GM21367 (cell line): Measurements from ENCODE around the gene CCDC167.

Source experiments
- ATAC-seq: cut with Tn5 transposase; IDR thresholded peaks from one replicate; pipeline ENCODE4 v1.9.1; 2021; ENCODE audit not compliant: unreplicated experiment

The CCDC167 gene

DNA sequence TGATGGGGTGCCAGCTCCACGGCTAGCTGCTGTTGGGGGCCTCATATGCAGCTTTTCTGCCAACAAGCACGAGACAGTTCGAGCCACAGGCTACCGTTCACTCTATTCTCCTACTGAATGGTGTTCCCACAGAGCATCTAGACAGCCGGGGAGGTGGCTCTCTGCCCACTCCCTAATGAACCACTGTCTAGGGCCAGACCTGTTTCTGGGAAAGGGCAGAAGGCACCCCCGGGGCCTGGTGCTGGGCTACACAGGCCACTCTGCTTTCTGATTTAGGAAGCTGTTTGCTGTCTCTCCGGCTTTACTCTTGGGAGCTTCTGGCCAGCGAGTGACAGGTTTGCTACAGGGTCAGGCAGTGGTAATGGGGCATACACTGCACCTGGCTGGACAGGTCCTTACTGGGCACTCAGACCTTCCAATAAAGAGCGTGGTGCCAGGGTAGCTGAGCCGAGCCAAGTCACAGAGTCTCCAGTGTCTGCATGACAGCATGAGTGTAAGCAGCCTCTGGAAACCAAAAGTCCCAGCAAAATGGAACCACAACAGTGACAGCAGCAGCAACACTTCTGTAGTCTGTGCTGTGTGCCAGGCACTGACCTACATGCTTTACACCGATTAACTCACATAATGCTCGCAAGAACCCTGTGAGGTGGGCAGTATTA, 8.4 kb downstream of the CCDC167 start:
- ATAC-seq, result no peak

- ATAC-seq, result no peak
Observed at GRCh38 chr6:37490536-37491170, 9.0 kb downstream of the CCDC167 start.

DNA sequence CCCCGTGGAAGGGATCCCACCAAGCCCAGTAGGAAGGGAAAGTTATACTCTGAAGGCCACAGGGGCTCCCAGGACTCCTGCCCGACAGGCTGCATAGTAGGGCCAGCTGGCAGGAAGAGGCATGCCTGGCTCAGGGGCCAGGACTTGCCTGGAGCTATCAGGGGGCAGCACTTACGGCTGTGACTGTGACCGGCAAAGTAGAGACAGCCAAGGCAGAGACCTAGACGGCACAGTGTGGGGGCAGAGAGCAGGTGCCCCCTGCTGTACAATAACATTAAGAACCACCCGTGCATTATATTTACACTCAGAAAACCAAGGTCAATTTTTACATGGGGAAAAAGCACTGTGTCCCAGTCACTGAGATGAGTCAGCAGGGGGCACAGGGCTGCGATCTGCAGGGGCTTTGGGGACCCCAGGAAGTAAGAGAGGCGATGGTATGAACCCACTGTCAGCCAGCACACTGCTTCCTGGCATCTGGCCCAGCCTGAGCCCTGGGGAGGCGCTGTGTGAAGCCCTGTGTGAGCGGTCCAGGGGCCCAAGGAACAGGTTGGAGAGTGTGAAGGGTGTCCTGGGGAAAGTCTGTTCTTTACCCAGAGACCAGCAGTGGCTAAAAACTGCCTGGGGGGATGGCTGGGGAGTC, 9.9 kb downstream of the CCDC167 start:
- no peak for ATAC-seq

GRCh38 chr6:37488476-37488875, 11.2 kb downstream of the CCDC167 start:
- no peak for ATAC-seq

DNA sequence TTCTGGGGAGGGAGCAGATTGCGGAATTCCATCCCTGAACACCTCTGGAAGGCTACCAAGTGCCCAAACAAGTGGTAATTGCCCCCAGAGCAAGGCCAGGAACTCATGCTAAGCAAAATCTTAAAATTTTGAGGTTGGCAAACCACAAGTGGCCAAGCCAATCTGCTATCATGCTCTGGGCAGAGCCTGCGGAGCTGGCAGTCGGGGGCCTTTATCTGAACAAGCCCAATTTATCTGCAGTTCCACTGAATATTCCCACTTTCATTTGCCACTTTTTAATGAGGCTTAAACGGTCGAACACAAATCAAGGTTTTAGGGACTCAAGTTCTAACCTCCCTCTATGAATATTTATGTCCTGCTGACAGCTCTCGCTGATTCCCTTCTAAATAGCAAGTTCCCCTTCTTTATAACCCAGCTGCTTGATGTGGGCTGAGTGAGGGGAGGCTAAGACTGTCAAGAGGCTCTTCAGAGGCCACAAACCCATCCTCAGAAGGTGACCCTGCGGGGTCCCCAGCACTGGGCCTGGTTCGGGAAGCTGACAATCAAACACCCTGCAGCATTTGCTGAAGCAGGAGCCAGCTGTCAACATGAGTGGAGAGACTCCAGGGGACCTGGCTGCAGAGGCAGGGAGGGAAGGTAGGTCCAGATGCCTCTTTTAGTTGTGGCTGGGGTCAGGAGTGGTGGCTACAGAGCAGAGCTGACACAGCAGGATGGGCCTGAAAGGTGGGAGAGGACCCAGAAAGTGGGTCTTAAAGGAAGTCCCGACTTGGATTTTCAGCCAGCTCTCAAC, 11.9 kb downstream of the CCDC167 start:
- no peak for ATAC-seq

DNA sequence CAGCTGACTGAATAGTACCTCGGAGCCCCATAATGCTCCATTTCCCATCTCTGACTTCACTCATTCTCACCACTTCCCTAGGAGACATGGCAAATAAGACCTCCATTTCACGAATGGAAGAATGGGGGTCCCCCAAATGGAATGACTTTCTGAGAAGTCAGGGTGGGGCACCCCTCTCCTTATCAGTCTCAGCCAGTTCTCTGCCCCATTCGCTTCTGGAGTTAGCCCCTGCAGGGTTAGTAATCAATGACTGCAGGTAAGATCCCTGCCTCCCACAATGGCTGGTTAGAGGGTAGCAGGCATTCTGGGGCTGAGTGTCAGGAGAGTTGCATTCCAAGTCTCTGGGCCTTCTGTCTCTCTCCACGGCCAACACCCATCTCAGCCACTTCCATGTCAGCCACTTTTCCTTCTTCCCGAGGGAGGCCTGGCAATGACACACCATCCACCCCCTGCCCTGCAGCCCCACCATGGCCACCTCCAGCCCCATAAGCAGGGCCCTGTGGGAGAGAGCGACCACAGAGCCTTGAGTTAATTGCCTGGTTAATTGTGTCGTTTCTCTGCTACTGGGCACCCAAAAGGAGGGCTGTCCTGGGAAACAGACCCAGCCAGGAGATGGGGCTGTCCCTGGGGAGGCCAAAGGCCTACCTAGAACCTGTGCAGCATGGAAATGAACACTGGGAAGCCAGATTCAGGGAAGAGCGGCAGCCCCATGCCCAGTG, 13.4 kb downstream of the CCDC167 start:
- ATAC-seq, result no peak

- ATAC-seq, result no peak
Observed at GRCh38 chr6:37485291-37485702, 14.4 kb downstream of the CCDC167 start.

GRCh38 chr6:37484786-37485170, 14.9 kb downstream of the CCDC167 start:
- no peak for ATAC-seq

DNA sequence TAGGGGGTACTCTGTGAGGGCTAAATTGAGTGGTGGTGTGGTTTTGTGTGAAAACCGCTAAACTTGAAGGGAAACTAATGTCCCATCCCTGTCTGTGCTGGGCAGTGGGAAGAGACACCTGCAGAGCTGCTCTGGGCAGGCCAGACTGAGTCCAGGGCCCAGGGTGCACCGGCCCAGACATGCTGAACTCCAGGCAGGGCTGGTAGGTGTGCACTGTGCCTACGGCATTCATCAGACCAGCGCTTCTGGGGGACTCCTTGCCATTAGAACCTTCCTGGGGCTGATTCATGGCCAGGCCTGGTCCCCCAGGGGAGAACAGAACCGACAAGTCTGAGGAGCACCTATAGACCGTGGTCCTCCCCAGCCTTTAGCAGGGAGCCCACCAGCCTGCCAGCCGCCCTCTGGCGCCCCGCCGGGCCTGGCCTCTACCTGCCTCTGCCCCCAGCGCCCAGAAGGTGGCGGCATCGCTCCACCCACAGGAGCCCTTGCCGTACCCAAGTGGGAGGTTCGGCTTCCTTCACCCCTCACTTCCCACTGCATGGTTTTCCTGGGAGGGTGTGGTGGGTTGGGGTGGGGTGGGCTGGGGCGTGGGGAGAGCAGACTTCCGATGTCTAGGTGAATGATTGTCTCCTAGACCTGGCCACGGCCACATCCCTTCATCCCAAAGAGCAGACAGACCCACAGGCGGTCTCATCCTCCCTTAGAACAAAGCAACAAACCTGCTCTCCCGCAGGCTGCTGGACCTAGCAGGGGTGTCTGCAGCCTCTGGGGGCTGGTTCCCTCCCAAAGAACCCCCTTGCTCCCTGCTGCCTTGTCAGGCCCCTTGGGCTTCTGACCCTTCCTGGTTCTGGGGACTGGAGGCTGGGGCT, 15.5 kb downstream of the CCDC167 start:
- ATAC-seq, result no peak

GRCh38 chr6:37483252-37483901, 16.3 kb downstream of the CCDC167 start:
- ATAC-seq, result no peak

DNA sequence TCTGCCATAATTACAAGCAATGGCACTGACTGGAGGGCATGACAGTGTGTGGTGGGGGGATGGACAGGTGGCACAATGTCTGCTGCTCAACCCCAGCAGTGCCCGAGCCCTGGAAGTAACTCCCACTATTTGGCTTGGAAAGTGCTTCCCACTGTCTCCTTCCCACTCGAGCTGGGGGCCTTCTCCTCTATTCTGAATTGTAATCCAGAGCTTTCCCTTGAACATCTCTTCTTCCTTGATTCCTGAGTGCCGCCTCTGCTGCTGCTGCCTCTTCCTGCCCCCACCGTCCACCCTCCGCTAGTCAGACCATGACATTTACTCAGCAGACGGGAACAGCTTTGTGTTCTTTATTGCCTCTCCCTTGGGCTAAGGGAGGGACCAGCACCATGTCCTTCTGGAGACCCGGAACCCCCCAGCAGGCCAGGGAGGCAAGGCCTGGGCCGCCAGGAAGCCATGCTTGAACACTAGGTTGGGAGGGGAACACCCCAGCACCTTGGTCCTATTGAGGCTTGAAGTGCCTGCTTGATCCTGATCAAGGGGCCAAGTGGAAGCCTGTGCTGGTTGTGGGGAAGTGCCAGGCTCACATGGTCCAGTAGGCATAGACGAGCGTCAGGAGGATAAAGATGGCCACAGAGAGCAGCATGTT, 17.0 kb downstream of the CCDC167 start:
- ATAC-seq, result no peak

DNA sequence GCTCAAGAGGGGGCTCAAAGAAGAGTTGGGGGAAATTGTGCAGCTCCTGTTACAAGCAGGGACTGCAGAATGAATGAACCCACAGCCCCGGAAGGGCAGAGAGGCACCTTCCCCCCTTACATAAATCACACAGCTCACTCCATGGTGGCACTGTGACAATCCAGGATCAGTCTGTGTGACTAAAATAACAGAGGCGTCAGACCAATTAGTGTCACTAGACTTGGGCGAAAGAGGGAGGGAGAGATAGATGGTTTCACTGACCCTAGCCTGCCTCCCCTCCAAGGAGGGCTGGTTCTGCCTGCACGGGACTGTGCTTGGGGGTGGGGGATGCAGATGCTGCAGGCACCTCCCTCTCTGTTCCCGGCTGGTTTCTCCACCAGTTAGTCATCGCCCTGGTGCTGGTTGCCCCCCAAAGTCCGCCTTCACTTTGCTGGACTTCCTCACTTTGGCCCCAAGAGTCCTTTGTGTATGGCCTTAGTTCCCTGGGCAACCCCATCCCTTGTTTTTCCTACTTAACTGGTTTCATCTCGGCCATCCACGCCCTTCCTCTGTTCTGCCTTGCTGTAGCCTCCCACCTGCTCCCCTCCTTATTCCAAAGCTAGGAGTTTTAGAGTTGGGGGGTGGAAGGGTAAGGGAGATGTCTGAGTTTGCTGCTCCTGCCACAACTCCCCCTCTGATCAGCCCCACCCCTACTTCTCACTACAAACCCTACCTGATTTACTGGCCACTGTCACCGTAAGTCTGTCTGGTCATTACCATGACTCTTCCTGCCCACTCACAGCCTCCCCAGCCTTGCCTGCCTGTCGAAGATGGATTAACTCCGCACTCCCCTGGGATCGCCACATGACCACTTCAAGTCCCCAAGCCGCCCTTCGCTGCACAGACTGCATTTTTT, 17.7 kb downstream of the CCDC167 start:
- ATAC-seq, result no peak

DNA sequence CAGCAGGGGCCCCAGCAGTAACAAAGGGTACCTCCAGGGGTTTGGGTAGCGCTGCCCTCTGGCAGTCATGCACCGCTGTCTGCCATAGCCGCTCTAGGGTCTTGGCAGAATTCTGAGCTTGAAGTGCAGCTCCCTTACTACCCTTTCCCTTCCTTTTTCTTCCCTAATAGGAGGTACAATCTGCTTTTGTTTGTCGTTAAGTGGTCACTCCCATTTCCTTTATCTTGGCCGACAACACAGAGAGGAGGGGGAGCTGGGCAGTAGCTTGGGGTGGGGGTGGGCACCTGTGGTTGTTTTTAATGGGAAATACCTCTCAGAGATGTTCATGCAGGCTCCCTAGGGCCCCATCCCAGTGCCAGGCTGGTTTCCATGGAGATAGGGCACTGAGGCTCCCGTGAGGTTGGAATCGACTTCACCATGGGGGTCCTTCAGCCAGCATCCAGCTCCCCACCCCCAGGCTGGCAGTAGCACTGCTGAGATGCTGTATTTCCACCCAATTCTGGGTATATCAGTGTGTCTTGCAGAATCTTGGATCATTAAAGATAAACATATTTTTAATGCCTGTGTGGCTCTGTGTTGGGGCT, 18.6 kb downstream of the CCDC167 start:
- ATAC-seq, result no peak

DNA sequence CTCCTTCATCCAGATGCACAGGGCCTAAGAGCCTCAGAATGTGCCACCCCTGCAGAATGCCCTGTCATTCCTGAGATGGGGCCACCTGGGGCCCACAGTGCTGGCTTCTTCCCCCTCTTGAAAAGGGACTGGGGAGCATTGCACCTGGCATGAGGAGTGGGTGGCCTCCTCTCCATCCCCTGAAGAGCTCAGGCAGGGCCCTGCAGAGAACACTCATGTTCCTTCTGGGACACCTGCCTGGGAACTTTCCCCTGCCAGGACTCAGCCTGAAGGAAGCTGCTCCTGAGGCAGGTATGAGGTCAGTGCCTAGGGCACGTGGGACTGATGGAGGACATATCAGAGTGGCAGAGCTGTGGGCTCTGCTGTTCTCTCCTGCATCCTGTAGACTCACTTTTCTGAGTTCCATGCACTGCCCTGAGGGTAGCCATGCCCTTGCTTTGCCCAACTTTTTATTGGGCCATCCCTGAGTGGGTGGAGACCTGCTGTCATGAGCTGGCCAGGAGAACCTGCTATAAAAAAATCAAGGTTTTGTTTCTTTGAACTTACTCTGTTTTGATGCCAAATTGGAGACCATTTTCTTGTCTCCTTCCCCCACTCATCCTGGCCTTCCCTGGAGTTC, 19.5 kb downstream of the CCDC167 start:
- ATAC-seq, result no peak

DNA sequence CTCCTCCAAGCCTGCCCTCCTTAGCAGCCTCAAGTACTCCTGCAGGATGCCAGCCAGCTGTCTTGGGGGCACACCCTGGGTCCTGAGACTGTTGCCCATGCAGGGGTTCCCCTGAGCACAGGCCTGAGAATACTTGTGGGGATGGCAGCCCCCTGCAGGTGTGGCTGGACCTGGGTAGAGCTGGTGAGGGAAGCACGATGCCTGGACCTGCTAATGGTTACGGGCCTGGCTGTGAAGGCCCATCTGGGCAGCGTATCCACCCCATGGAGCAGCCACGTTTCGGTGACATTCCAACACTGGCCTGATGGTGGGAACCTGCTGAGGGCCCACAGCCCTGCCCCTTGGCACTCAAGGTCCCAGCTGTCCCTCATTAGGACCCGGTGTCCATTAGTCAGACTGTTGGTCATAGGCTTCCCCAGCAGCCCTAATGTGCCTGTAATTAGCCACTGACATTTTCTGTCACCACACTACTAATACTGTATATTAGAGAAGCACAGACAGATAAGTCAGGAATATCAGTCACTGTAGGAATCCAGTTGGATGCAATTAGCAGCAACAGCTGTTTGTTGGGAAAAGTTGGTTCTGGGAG, 20.3 kb downstream of the CCDC167 start:
- no peak for ATAC-seq

- ATAC-seq, result no peak
Observed at GRCh38 chr6:37478827-37479226, 20.9 kb downstream of the CCDC167 start.
